ENCODE results near the gene SLC2A4RG. TPM values are rescaled to one million over a fixed set of nuclear protein-coding genes. Genes with fewer than 3 reads are reported as not detected.

Gene SLC2A4RG
- total RNA-seq, 1 donor from 2014 or later: 65.6 TPM

DNA sequence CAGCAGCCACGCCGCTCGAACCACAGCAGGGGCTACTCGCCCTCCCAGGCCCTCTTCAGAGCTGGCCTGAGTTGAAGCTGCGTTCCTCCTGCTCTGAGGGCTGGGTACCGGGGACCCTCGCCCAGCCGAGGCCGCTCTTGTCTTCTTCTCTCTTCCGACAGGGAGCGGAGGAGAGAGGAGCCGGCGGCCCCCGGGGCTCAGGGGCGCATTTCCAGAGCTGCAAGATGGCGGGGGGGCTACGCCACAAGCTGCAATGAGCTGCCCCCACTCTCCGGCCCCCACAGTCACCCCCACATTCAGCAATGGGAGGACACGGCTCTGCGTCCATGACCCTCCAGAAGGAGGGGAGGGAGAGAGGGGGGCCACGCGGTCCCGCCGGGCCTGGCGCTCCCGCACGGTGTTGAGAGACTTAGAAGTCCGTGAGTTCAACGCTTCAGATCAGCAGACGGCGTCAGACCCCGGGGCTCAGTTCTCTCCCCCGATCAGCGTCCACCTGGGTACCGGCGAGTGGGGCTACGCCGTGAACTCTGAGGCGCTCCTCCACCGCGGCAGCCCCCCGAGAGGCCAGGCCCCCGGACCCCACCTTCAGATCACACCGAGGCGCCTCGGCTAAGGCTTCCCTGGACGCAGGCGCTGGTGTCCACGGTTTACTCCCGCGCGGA is 31.6 kb downstream of the SLC2A4RG start:
- no peak for FAIRE-seq

DNA sequence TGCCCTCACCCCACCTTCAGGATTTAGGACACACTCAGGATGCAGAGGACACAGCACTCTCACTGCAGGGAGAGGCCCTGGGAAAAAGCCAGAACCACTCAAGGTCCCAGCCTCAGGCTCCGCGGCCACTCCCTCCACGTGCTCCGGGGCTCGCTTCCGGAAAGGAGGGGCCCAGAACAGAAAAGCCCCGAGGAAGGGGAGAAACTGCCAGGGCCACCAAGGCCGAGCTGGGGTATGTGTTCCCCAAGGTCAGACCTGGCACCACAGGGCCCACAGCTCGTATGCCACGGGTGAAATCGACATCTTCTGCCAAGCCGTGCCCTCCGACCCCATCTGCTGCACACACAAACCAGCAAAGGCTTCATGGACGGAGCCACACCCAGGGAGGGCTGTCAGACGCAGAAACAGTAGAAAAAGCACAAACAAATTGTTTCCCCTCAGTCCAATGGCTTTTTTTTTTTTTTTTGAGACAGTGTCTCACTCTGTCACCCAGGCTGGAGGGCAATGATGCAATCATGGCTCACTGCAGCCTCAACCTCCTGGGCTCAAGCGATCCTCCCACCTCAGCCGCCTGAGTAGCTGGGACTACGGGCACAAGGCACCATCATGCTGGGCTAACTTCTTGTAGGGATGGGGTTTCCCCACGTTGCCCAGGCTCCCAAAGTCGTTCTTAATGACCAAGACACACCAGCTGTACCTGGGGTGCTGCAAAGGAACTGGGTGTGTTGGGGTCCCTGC is 33.4 kb downstream of the SLC2A4RG start:
- no peak for FAIRE-seq

More for the DNA sequence above, 31.6 kb downstream of the SLC2A4RG start:
- Histone ChIP-seq H3K4me1 (ENCODE audit: insufficient read depth, low read length) (peaks cover 3% of the 10 kb centered on the region), H3K27ac (ENCODE audit: low read depth, low read length) (no peak overlapping the region), H3K4me2 (ENCODE audit: low read length) (no peak overlapping the region), H3K9ac (ENCODE audit: low read length) (no peak overlapping the region), H3K9me3 (ENCODE audit: insufficient read depth, low read depth, low read length) (no peaks in the 10 kb centered on the region), H3K79me2 (ENCODE audit: insufficient read depth, low read length) (peaks cover 7% of the 10 kb centered on the region), H4K20me1 (ENCODE audit: insufficient read depth, low read length) (peaks cover 6% of the 10 kb centered on the region), H3K36me3 (ENCODE audit: insufficient read depth, low read length) (no peaks in the 10 kb centered on the region), H3K27me3 (ENCODE audit: insufficient read depth, low read length) (no peaks in the 10 kb centered on the region), H3K4me3 (ENCODE audit: insufficient read depth, low read depth, low read length) (no peak overlapping the region), H2AFZ (ENCODE audit: low read depth, low read length) (no peak overlapping the region)
- no peak for TF ChIP-seq EZH2 (IDR thresholded peaks at IDR 0.05; ENCODE audit: insufficient read depth, low read length)
- no peak for TF ChIP-seq CTCF (IDR thresholded peaks at IDR 0.05; ENCODE audit: insufficient read depth, low read depth, low read length)
- Mint-ChIP-seq H3K9me3 (ENCODE audit: unreplicated experiment) (no peaks in the 10 kb centered on the region), H3K36me3 (ENCODE audit: low read depth, unreplicated experiment) (peaks cover 12% of the 10 kb centered on the region), H3K27me3 (ENCODE audit: low read depth, unreplicated experiment) (no peaks in the 10 kb centered on the region), H3K4me1 (ENCODE audit: low read depth, unreplicated experiment) (peaks cover 7% of the 10 kb centered on the region), H3K27ac (ENCODE audit: unreplicated experiment) (no peak overlapping the region), H3K4me3 (ENCODE audit: unreplicated experiment) (no peak overlapping the region)
- no peak for DNase-seq (ENCODE audit: low read depth)

More for the DNA sequence above, 33.4 kb downstream of the SLC2A4RG start:
- no peak overlapping the region for H2AFZ ChIP-seq (ENCODE audit: low read depth, low read length)
- no peaks in the 10 kb centered on the region for H3K9me3 ChIP-seq (ENCODE audit: insufficient read depth, low read depth, low read length)
- Mint-ChIP-seq H3K4me1 (ENCODE audit: low read depth, unreplicated experiment) (peaks cover 9% of the 10 kb centered on the region), H3K9me3 (ENCODE audit: unreplicated experiment) (no peaks in the 10 kb centered on the region), H3K27ac (ENCODE audit: unreplicated experiment) (peak overlapping the region; percentile 84), H3K27me3 (ENCODE audit: low read depth, unreplicated experiment) (no peaks in the 10 kb centered on the region), H3K4me3 (ENCODE audit: unreplicated experiment) (no peak overlapping the region), H3K36me3 (ENCODE audit: low read depth, unreplicated experiment) (peaks cover 10% of the 10 kb centered on the region)
- no peak overlapping the region for H3K4me3 ChIP-seq (ENCODE audit: insufficient read depth, low read depth, low read length)
- no peak overlapping the region for H3K27ac ChIP-seq (ENCODE audit: low read depth, low read length)
- H3K36me3 ChIP-seq (ENCODE audit: insufficient read depth, low read length): no peaks in the 10 kb centered on the region
- no peak overlapping the region for H3K9ac ChIP-seq (ENCODE audit: low read length)
- H3K79me2 ChIP-seq (ENCODE audit: insufficient read depth, low read length): peaks cover 7% of the 10 kb centered on the region
- peaks cover 12% of the 10 kb centered on the region for H4K20me1 ChIP-seq (ENCODE audit: insufficient read depth, low read length)
- TF ChIP-seq EZH2 (IDR thresholded peaks at IDR 0.05; ENCODE audit: insufficient read depth, low read length): no peak
- no peak for TF ChIP-seq CTCF (IDR thresholded peaks at IDR 0.05; ENCODE audit: insufficient read depth, low read depth, low read length)
- no peak for DNase-seq (ENCODE audit: low read depth)
- H3K4me2 ChIP-seq (ENCODE audit: low read length): no peak overlapping the region
- no peaks in the 10 kb centered on the region for H3K27me3 ChIP-seq (ENCODE audit: insufficient read depth, low read length)
- H3K4me1 ChIP-seq (ENCODE audit: insufficient read depth, low read length): peaks cover 5% of the 10 kb centered on the region
